A549 (cell line): Measurements from ENCODE around the gene TMED6. TPM values are rescaled to one million over a fixed set of nuclear protein-coding genes. Genes with fewer than 3 reads are reported as not detected.
"Not testable (repeated sequence)": the region's sequence is repeated elsewhere in the genome, so short reads cannot be mapped to it uniquely, and the experiment has no call there.

Source experiments
- ATAC-seq, 2 experiments: fragments of 200-7000 bp in 1 of 2; fragments of >200 bp in 1 of 2; cut with Nextera tagmentation in 1 of 2; cut with Tn5 transposase in 1 of 2; 3 replicates each; pipeline versions ENCODE4 v1.8.0 to v1.9.1; 2018 to 2020; ENCODE audit warnings: mild to moderate bottlenecking in 1 of 2, moderate library complexity in 1 of 2
- CTCF ChIA-PET: fragments of 300-600 bp; sonication (Branson Sonifier 250); formaldehyde crosslinking; extraction: SDS; loops from one replicate; lab custom pipeline; 2021; ENCODE audit warnings: antibody characterized with exemption, inconsistent platforms; lab: Yijun Ruan, JAX
- POLR2A ChIA-PET: fragments of 350-600 bp; formaldehyde crosslinking; extraction: SDS; loops from one replicate; lab custom pipeline; 2021; ENCODE audit warnings: antibody characterized with exemption, inconsistent platforms; lab: Yijun Ruan, JAX
- DNase-seq, 2 experiments: peaks; one replicate each; pipeline versions ENCODE4 v3.0.0 to v3.0.0-alpha.2; 2011 to 2016; ENCODE audit warnings: low read depth in 1 of 2, low spot score in 1 of 2
- FAIRE-seq: peaks from 2 replicates; lab custom pipeline; 2011; peaks lifted over from hg19 to GRCh38; lab: Jason Lieb, UNC
- H3K27ac ChIP-seq, 2 experiments: fragments of >200 bp; sonication (Bioruptor Twin); formaldehyde crosslinking; 3 replicates each; pipeline ENCODE4 v1.5.1; 2016 to 2017
- H3K4me1 ChIP-seq: fragments of >200 bp; sonication (Bioruptor Twin); formaldehyde crosslinking; 3 replicates; pipeline ENCODE4 v1.6.1; 2016
- H3K4me2 ChIP-seq: fragments of >200 bp; sonication (Bioruptor Twin); formaldehyde crosslinking; 3 replicates; pipeline ENCODE4 v1.6.1; 2016
- H3K4me3 ChIP-seq: fragments of >200 bp; sonication (Bioruptor Twin); formaldehyde crosslinking; 3 replicates; pipeline ENCODE4 v1.5.1; 2016
- H3K9me3 ChIP-seq: fragments of >200 bp; sonication (Bioruptor Twin); formaldehyde crosslinking; 3 replicates; pipeline ENCODE4 v1.6.1; 2016
- BHLHE40 ChIP-seq: IDR thresholded peaks from 2 replicates; pipeline ENCODE4 v1.6.1; 2012; ENCODE audit warnings: low read depth, low read length, inconsistent platforms
- CEBPB ChIP-seq, 2 experiments: fragments of >200 bp in 1 of 2; sonication (Bioruptor Twin) in 1 of 2; formaldehyde crosslinking in 1 of 2; IDR thresholded peaks; 2 replicates each; pipeline ENCODE4 v1.6.1; 2012 to 2016
- CHD2 ChIP-seq: fragments of 150-350 bp; IDR thresholded peaks from 2 replicates; pipeline ENCODE4 v1.6.1; 2014; ENCODE audit warnings: low read length; ENCODE audit not compliant: partially characterized antibody
- ELK1 ChIP-seq: fragments of 150-350 bp; IDR thresholded peaks from 2 replicates; pipeline ENCODE4 v1.6.1; 2014; ENCODE audit warnings: low read depth, mild to moderate bottlenecking, low read length
- EP300 ChIP-seq, 2 experiments: fragments of >200 bp; sonication (Bioruptor Twin); formaldehyde crosslinking; IDR thresholded peaks; 2 replicates in 1 of 2; 3 replicates in 1 of 2; pipeline ENCODE4 v1.6.1; 2016 to 2017
- FOSB ChIP-seq: fragments of 250-450 bp; sonication (Bioruptor Pico); IDR thresholded peaks from 2 replicates; pipeline ENCODE4 v1.5.0; 2020; ENCODE audit warnings: mild to moderate bottlenecking, moderate library complexity
- HOXA7 ChIP-seq: fragments of 250-450 bp; sonication (Bioruptor Pico); IDR thresholded peaks from 2 replicates; pipeline ENCODE4 v1.5.0; 2020; ENCODE audit warnings: mild to moderate bottlenecking, moderate library complexity
- KDM5A ChIP-seq: fragments of 200-600 bp; sonication (generic); IDR thresholded peaks from 2 replicates; pipeline ENCODE4 v1.6.1; 2016; ENCODE audit warnings: antibody characterized with exemption, mild to moderate bottlenecking
- MAX ChIP-seq: IDR thresholded peaks from 2 replicates; pipeline ENCODE4 v1.6.1; 2012
- MYC ChIP-seq: IDR thresholded peaks from 2 replicates; pipeline ENCODE4 v1.6.1; 2012; ENCODE audit warnings: mild to moderate bottlenecking, inconsistent platforms, low read length, improper control_type of control experiment, borderline replicate concordance
- NFE2L2 ChIP-seq: fragments of 150-350 bp; conservative IDR thresholded peaks from 2 replicates; pipeline ENCODE4 v1.6.1; 2014; ENCODE audit warnings: low read length
- NPAS2 ChIP-seq: fragments of 250-450 bp; sonication (Bioruptor Pico); IDR thresholded peaks from 2 replicates; pipeline ENCODE4 v1.8.0; 2022; ENCODE audit warnings: mild to moderate bottlenecking, moderate library complexity, borderline replicate concordance
- PBX3 ChIP-seq: IDR thresholded peaks from 2 replicates; pipeline ENCODE4 v1.6.1; 2012
- RCOR1 ChIP-seq: fragments of 150-350 bp; IDR thresholded peaks from 2 replicates; pipeline ENCODE4 v1.6.1; 2014; ENCODE audit warnings: antibody characterized with exemption, low read length, low read depth
- TFCP2L1 ChIP-seq: fragments of 250-450 bp; sonication (Bioruptor Pico); IDR thresholded peaks from 2 replicates; pipeline ENCODE4 v1.5.0; 2021; ENCODE audit warnings: mild to moderate bottlenecking
- USF2 ChIP-seq: fragments of 450-650 bp; IDR thresholded peaks from 2 replicates; pipeline ENCODE4 v1.6.1; 2014; ENCODE audit warnings: antibody characterized with exemption
- ZFP36 ChIP-seq: fragments of 450-650 bp; IDR thresholded peaks from 2 replicates; pipeline ENCODE4 v1.6.1; 2014; ENCODE audit warnings: borderline replicate concordance; ENCODE audit not compliant: partially characterized antibody
- ZSCAN20 ChIP-seq: fragments of 250-450 bp; sonication (Bioruptor Pico); IDR thresholded peaks from 2 replicates; pipeline ENCODE4 v1.8.0; 2022; ENCODE audit warnings: mild to moderate bottlenecking, moderate library complexity
- WGBS: methylation state at CpG from one replicate; pipeline ENCODE4 v1.1.6; 2017; ENCODE audit errors: missing lambda C conversion rate; 5-methylcytosine and 5-hydroxymethylcytosine counted together
- polyA plus RNA-seq, 4 experiments: library from polyadenylated mRNA; depleted of rRNA in 3 of 4; stranded (reverse); fragments of >200 nt; fragmentation: RNase III in 1 of 4; extraction: RNeasy Plus Mini Kit Qiagen cat#74134 plus additional on column Dnase treatment in 1 of 4; gene quantifications; 2 replicates in 3 of 4; 3 replicates in 1 of 4; pipeline ENCODE4 v1.2.3, GENCODE V29; 2011 to 2017

The TMED6 gene
- polyA plus RNA-seq, 2 of the 4 experiments (the other 2 are of a cell fraction) = 0.19 TPM; not detected in 1

- H3K4me3 ChIP-seq = no peak overlapping the region
- DNase-seq (no peak), ATAC-seq (no peak), FAIRE-seq (no peak)
- no peaks in the 10 kb centered on the region for H3K4me1 ChIP-seq
- H3K9me3 ChIP-seq = no peaks in the 10 kb centered on the region
- TF ChIP-seq TFCP2L1 (CRISPR knock-in tag) (no peak), NPAS2 (CRISPR knock-in tag) (no peak), CEBPB (IDR thresholded peaks at IDR 0.05) (peak; percentile 57 to 66; a peak in 3 of 4 replicates), BHLHE40 (no peak)
- POLR2A ChIA-PET = no interaction called here
- no peak overlapping the region for H3K4me2 ChIP-seq
- no peak overlapping the region for H3K27ac ChIP-seq
- WGBS = 88% methylated on average over 5 of the region's 5 CpGs
- CTCF ChIA-PET = no interaction called here
Measured at GRCh38 chr16:69363281-69363717, 11.7 kb upstream of the TMED6 start.

- POLR2A ChIA-PET = interaction anchor here (0.7 kb wide), 1 partner anchor 16 kb away, joined by 6 read pairs; no protein-coding TSS in a partner anchor
- H3K4me2 ChIP-seq, ATAC-seq, H3K27ac ChIP-seq, FAIRE-seq, H3K4me1 ChIP-seq, H3K9me3 ChIP-seq, H3K4me3 ChIP-seq, CTCF ChIA-PET, DNase-seq: not testable (repeated sequence)
- WGBS = 92% methylated on average over 9 of the region's 9 CpGs
Measured at GRCh38 chr16:69360070-69360469, 8.5 kb upstream of the TMED6 start.

GRCh38 chr16:69350536-69351133, 951 bp downstream of the TMED6 start:
- ATAC-seq = no peak

GRCh38 chr16:69349536-69349935, 2.0 kb downstream of the TMED6 start:
- 88% methylated on average over 10 of the region's 10 CpGs for WGBS
- H3K4me1 ChIP-seq = no peaks in the 10 kb centered on the region
- ChIA-PET POLR2A (no interaction called here), CTCF (interaction anchor here (1.5 kb wide), 1 partner anchor 9 kb away, joined by 4 read pairs; no protein-coding TSS in a partner anchor)
- H3K4me2 ChIP-seq = no peak overlapping the region
- ATAC-seq = no peak
- no peak for FAIRE-seq
- no peak overlapping the region for H3K27ac ChIP-seq
- H3K4me3 ChIP-seq = no peak overlapping the region
- TF ChIP-seq FOSB (no peak), MAX (no peak), CHD2 (no peak), KDM5A (no peak), RCOR1 (no peak), ZFP36 (no peak), ELK1 (no peak), EP300 (IDR thresholded peaks at IDR 0.05) (no peak), ZSCAN20 (CRISPR knock-in tag) (no peak), USF2 (no peak), PBX3 (no peak), NFE2L2 (no peak)
- H3K9me3 ChIP-seq = no peaks in the 10 kb centered on the region
- no peak for DNase-seq

More at GRCh38 chr16:69350536-69351133, 951 bp downstream of the TMED6 start:
- Histone ChIP-seq H3K9me3 (no peaks in the 10 kb centered on the region), H3K4me1 (no peaks in the 10 kb centered on the region), H3K4me3 (no peak overlapping the region), H3K27ac (no peak overlapping the region)
- DNase-seq = no peak
- ChIA-PET POLR2A (no interaction called here), CTCF (interaction anchor here (0.6 to 1.6 kb wide), 4 partner anchors 10 to 30 kb away, joined by 3 to 7 read pairs (median 4); partner anchors contain the start of genes COG8 and PDF)
- WGBS = 79% methylated on average over 6 of the region's 6 CpGs
- no peak for TF ChIP-seq ZFP36
- TF ChIP-seq MAX = no peak
- no peak for TF ChIP-seq HOXA7
- TF ChIP-seq NFE2L2 = no peak
- no peak for TF ChIP-seq FOSB
- no peak for TF ChIP-seq MYC
- TF ChIP-seq, all 56 proteins: peak for 0
- no peak overlapping the region for H3K4me2 ChIP-seq
- no peak for FAIRE-seq
